ENCODE results near the gene MRTO4. TPM values are rescaled to one million over a fixed set of nuclear protein-coding genes. Genes with fewer than 3 reads are reported as not detected.
"Not testable (repeated sequence)": the region's sequence is repeated elsewhere in the genome, so short reads cannot be mapped to it uniquely, and the experiment has no call there.

The MRTO4 gene
- total RNA-seq, 1 donor from 2014 or later = 12.1 TPM

GRCh38 chr1:19300211-19300610, 48.6 kb downstream of the MRTO4 start:
- no peak for ATAC-seq

GRCh38 chr1:19304081-19304480, 52.5 kb downstream of the MRTO4 start:
- ATAC-seq; DNase-seq (ENCODE audit: missing footprints); intact Hi-C loops (cut with DNase I): not testable (repeated sequence)

More at GRCh38 chr1:19300211-19300610, 48.6 kb downstream of the MRTO4 start:
- no peak for DNase-seq (ENCODE audit: missing footprints)
- intact Hi-C loops (cut with DNase I) = no loop called here

GRCh38 chr1:19305880-19306279, 54.3 kb downstream of the MRTO4 start:
- intact Hi-C loops (cut with DNase I) = no loop called here
- DNase-seq (ENCODE audit: missing footprints) = no peak
- no peak for ATAC-seq

- intact Hi-C loops (cut with DNase I) = no loop called here
- DNase-seq (ENCODE audit: missing footprints) = no peak
Measured at GRCh38 chr1:19306941-19307340, 55.3 kb downstream of the MRTO4 start.

GRCh38 chr1:19307794-19308508, 56.3 kb downstream of the MRTO4 start:
- no peak for DNase-seq (ENCODE audit: missing footprints)
- ATAC-seq = no peak
- intact Hi-C loops (cut with DNase I) = no loop called here

More at GRCh38 chr1:19306941-19307340, 55.3 kb downstream of the MRTO4 start:
- no peak for ATAC-seq

DNA sequence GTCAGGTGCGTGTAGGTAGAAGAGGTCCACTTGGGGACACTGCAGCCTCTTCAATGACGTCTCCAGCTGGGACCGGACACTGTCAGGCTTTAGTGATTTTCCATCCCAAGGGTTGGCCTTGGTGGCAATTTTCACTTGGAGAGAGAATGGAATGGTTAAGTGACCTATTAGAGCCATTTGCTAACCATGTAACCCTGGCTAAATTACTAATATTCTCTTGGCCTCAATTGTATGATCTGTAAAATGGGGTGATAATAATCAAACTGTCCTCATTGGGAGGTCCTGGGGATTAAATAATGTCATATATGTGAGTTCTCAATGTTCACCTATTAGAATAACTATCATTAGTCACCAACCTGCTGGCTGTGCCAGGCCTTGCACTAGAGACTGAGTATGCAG, 56.9 kb downstream of the MRTO4 start:
- ATAC-seq (no peak), DNase-seq (ENCODE audit: missing footprints) (no peak)
- intact Hi-C loops (cut with DNase I) = no loop called here

- intact Hi-C loops (cut with DNase I) = no loop called here
- ATAC-seq = no peak
- no peak for DNase-seq (ENCODE audit: missing footprints)
Measured at GRCh38 chr1:19309123-19309813, 57.7 kb downstream of the MRTO4 start.

Other genes with a start within 250 kb of the MRTO4 start
- 53.9 TPM for gene UBR4, start 41.5 kb upstream of the MRTO4 start, total RNA-seq
- gene EMC1, start 281 bp upstream of the MRTO4 start, total RNA-seq = 30.5 TPM
- not detected for gene AKR7A3, start 37.0 kb downstream of the MRTO4 start, total RNA-seq
- 45.2 TPM for gene AKR7A2, start 60.3 kb downstream of the MRTO4 start, total RNA-seq
- 7.0 TPM for gene SLC66A1, start 60.5 kb downstream of the MRTO4 start, total RNA-seq
- 267 TPM for gene CAPZB, start 233.7 kb downstream of the MRTO4 start, total RNA-seq